WTC11 (cell line): ENCODE data around the gene FNDC1. TPM values are rescaled to one million over a fixed set of nuclear protein-coding genes. Genes with fewer than 3 reads are reported as not detected.

Experiments used
- ATAC-seq: fragments of 200-7000 bp; cut with Tn5 transposase; 2 replicates; pipeline ENCODE4 v1.10.0; 2021; ENCODE audit warnings: mild to moderate bottlenecking, moderate library complexity
- CTCF ChIA-PET: fragments of 300-600 bp; sonication (Branson Sonifier 250); formaldehyde crosslinking; loops from one replicate; lab custom pipeline; 2021; ENCODE audit warnings: antibody characterized with exemption; lab: Charles Lee
- POLR2A ChIA-PET: fragments of 350-600 bp; sonication (Branson Sonifier 250); formaldehyde crosslinking; loops from one replicate; lab custom pipeline; 2021; ENCODE audit warnings: antibody characterized with exemption; lab: Charles Lee
- DNase-seq: peaks from one replicate; pipeline ENCODE4 v3.0.0; 2021; ENCODE audit warnings: low spot score
- H3K27ac Mint-ChIP-seq: 2 replicates; pipeline ENCODE4 v1.8.0; 2021; ENCODE audit warnings: mixed read lengths
- H3K27me3 Mint-ChIP-seq: 2 replicates; pipeline ENCODE4 v1.8.0; 2021; ENCODE audit warnings: low read depth, mild to moderate bottlenecking, moderate library complexity, mixed read lengths
- H3K36me3 Mint-ChIP-seq: 2 replicates; pipeline ENCODE4 v1.8.0; 2021; ENCODE audit warnings: mixed read lengths
- H3K4me1 Mint-ChIP-seq: 2 replicates; pipeline ENCODE4 v1.8.0; 2022; ENCODE audit warnings: mixed read lengths
- H3K4me3 Mint-ChIP-seq: 2 replicates; pipeline ENCODE4 v1.8.0; 2021; ENCODE audit warnings: mild to moderate bottlenecking, moderate library complexity, mixed read lengths
- H3K9me3 Mint-ChIP-seq: 2 replicates; pipeline ENCODE4 v1.8.0; 2021; ENCODE audit warnings: mixed read lengths
- CBFB ChIP-seq: sonication (generic); formaldehyde crosslinking; IDR thresholded peaks from 2 replicates; pipeline ENCODE4 v1.8.1; 2022; ENCODE audit warnings: mild to moderate bottlenecking, low read depth, missing genetic modification reagents
- ESRRA ChIP-seq: sonication (generic); formaldehyde crosslinking; IDR thresholded peaks from 2 replicates; pipeline ENCODE4 v1.8.1; 2022; ENCODE audit warnings: mild to moderate bottlenecking, missing genetic modification reagents, borderline replicate concordance
- GABPB1 ChIP-seq: sonication (generic); formaldehyde crosslinking; IDR thresholded peaks from 2 replicates; pipeline ENCODE4 v1.8.1; 2023; ENCODE audit warnings: mild to moderate bottlenecking, missing genetic modification reagents
- HMGA2 ChIP-seq: fragments of 250-450 bp; sonication (Bioruptor Pico); IDR thresholded peaks from 2 replicates; pipeline ENCODE4 v1.4.0; 2021; ENCODE audit warnings: mild to moderate bottlenecking, moderate library complexity
- MXD4 ChIP-seq: fragments of 250-450 bp; sonication (Bioruptor Pico); IDR thresholded peaks from 2 replicates; pipeline ENCODE4 v1.8.0; 2021; ENCODE audit warnings: mild to moderate bottlenecking, moderate library complexity, borderline replicate concordance
- SOX15 ChIP-seq: fragments of 250-450 bp; sonication (Bioruptor Pico); IDR thresholded peaks from 2 replicates; pipeline ENCODE4 v1.9.0; 2021; ENCODE audit warnings: mild to moderate bottlenecking
- ZNF138 ChIP-seq: sonication (generic); formaldehyde crosslinking; conservative IDR thresholded peaks from 2 replicates; pipeline ENCODE4 v1.8.1; 2022; ENCODE audit warnings: mild to moderate bottlenecking, moderate library complexity, missing genetic modification reagents
- ZNF263 ChIP-seq: sonication (generic); formaldehyde crosslinking; IDR thresholded peaks from 2 replicates; pipeline ENCODE4 v1.8.1; 2022; ENCODE audit warnings: low read depth, mild to moderate bottlenecking, moderate library complexity, missing genetic modification reagents
- ZNF396 ChIP-seq: fragments of 250-450 bp; sonication (Bioruptor Pico); IDR thresholded peaks from 2 replicates; pipeline ENCODE4 v1.8.0; 2021; ENCODE audit warnings: mild to moderate bottlenecking, moderate library complexity, borderline replicate concordance
- total RNA-seq: library from RNA; stranded (reverse); gene quantifications from 3 replicates; pipeline ENCODE4 v1.2.3, GENCODE V29; 2021
- TF ChIP-seq, protein P1 (sequence below): sonication (generic); formaldehyde crosslinking; IDR thresholded peaks from 2 replicates; pipeline ENCODE4 v1.8.0; 2023; ENCODE audit warnings: missing genetic modification reagents
- TF ChIP-seq, protein P2 (sequence below): fragments of 250-450 bp; sonication (Bioruptor Pico); IDR thresholded peaks from 2 replicates; pipeline ENCODE4 v1.9.0; 2021; ENCODE audit warnings: mild to moderate bottlenecking, borderline replicate concordance
- TF ChIP-seq, protein P3 (sequence below): fragments of 250-450 bp; sonication (Bioruptor Pico); IDR thresholded peaks from 2 replicates; pipeline ENCODE4 v1.9.0; 2021; ENCODE audit warnings: moderate library complexity, mild to moderate bottlenecking, inconsistent platforms, borderline replicate concordance
- TF ChIP-seq, protein P4 (sequence below): fragments of 250-450 bp; sonication (Bioruptor Pico); IDR thresholded peaks from 2 replicates; pipeline ENCODE4 v1.9.0; 2021; ENCODE audit warnings: mild to moderate bottlenecking
- TF ChIP-seq, protein P5 (sequence below): fragments of 200-600 bp; IDR thresholded peaks from 2 replicates; pipeline ENCODE4 v1.8.0; 2022; ENCODE audit warnings: antibody characterized with exemption
- TF ChIP-seq, protein P6 (sequence below): sonication (generic); formaldehyde crosslinking; IDR thresholded peaks from 2 replicates; pipeline ENCODE4 v1.8.1; 2023; ENCODE audit warnings: mild to moderate bottlenecking, missing genetic modification reagents, moderate library complexity
- TF ChIP-seq, protein P7 (sequence below): sonication (generic); formaldehyde crosslinking; IDR thresholded peaks from 2 replicates; pipeline ENCODE4 v1.8.0; 2022; ENCODE audit warnings: missing genetic modification reagents

FNDC1 gene
- total RNA-seq, 1 experiment from 2014 or later = 0.44 TPM

DNA sequence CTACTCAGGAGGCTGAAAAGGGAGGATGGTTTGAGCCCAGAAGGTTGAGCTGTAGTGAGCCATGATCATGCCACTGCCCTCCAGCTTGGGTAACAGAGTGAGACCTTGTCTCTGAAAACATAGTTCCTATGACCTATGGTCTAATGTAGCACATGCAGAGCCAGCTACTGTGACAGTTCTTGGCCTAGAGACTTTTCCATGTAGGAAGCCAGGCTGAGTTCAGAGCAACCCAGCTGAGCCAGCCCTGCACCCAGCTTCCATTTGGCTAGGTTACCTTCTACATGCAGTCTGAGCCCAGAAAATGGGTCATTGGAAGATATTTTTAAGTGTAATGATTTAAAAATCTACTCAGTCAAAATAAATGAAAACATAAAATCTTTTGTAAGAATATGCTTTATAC lies 92.8 kb downstream of the FNDC1 start (continued):
- no peak for TF ChIP-seq ZNF396 (CRISPR knock-in tag)
- no peak for TF ChIP-seq GABPB1 (CRISPR knock-in tag)

DNA sequence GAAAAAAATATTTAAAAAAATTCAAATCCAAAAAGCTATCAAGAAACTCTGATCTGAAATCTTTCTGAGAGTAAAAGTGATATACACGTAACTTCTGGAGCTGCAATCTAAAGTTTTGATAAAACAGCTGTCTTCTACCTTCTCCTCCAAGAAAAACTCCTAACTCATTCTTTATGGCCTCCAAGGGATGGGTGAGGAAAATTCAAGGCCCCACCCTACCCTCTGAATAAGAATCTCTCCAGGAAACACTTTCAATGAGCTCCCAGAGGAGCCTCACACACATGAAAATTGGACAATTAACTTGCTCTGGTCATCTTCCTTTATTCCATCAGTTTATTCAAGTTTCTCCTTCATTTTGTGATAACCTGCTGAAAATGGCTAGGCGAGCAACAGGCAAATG lies 93.4 kb downstream of the FNDC1 start:
- no peak for ATAC-seq
- Mint-ChIP-seq H3K27me3 (peaks cover 6% of the 10 kb centered on the region; the same call in 1 of the 2 replicates), H3K36me3 (no peaks in the 10 kb centered on the region), H3K4me1 (no peaks in the 10 kb centered on the region), H3K9me3 (no peaks in the 10 kb centered on the region), H3K27ac (no peak overlapping the region), H3K4me3 (no peak overlapping the region)
- no peak for DNase-seq
- CTCF ChIA-PET = interaction anchor here (2.1 kb wide), 1 partner anchor 10 kb away, joined by 12 read pairs; no protein-coding TSS in a partner anchor
- POLR2A ChIA-PET = no interaction called here
- TF ChIP-seq HMGA2 (CRISPR knock-in tag) (no peak), ESRRA (no peak), ZNF138 (CRISPR knock-in tag) (no peak), CBFB (CRISPR knock-in tag) (no peak), SOX15 (CRISPR knock-in tag) (no peak), MXD4 (no peak), ZNF263 (CRISPR knock-in tag) (no peak)
- TF ChIP-seq, protein P1, sequence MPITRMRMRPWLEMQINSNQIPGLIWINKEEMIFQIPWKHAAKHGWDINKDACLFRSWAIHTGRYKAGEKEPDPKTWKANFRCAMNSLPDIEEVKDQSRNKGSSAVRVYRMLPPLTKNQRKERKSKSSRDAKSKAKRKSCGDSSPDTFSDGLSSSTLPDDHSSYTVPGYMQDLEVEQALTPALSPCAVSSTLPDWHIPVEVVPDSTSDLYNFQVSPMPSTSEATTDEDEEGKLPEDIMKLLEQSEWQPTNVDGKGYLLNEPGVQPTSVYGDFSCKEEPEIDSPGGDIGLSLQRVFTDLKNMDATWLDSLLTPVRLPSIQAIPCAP (CRISPR knock-in tag) = no peak
- TF ChIP-seq, protein P2, sequence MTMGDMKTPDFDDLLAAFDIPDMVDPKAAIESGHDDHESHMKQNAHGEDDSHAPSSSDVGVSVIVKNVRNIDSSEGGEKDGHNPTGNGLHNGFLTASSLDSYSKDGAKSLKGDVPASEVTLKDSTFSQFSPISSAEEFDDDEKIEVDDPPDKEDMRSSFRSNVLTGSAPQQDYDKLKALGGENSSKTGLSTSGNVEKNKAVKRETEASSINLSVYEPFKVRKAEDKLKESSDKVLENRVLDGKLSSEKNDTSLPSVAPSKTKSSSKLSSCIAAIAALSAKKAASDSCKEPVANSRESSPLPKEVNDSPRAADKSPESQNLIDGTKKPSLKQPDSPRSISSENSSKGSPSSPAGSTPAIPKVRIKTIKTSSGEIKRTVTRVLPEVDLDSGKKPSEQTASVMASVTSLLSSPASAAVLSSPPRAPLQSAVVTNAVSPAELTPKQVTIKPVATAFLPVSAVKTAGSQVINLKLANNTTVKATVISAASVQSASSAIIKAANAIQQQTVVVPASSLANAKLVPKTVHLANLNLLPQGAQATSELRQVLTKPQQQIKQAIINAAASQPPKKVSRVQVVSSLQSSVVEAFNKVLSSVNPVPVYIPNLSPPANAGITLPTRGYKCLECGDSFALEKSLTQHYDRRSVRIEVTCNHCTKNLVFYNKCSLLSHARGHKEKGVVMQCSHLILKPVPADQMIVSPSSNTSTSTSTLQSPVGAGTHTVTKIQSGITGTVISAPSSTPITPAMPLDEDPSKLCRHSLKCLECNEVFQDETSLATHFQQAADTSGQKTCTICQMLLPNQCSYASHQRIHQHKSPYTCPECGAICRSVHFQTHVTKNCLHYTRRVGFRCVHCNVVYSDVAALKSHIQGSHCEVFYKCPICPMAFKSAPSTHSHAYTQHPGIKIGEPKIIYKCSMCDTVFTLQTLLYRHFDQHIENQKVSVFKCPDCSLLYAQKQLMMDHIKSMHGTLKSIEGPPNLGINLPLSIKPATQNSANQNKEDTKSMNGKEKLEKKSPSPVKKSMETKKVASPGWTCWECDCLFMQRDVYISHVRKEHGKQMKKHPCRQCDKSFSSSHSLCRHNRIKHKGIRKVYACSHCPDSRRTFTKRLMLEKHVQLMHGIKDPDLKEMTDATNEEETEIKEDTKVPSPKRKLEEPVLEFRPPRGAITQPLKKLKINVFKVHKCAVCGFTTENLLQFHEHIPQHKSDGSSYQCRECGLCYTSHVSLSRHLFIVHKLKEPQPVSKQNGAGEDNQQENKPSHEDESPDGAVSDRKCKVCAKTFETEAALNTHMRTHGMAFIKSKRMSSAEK (CRISPR knock-in tag) = no peak
- TF ChIP-seq, protein P3, sequence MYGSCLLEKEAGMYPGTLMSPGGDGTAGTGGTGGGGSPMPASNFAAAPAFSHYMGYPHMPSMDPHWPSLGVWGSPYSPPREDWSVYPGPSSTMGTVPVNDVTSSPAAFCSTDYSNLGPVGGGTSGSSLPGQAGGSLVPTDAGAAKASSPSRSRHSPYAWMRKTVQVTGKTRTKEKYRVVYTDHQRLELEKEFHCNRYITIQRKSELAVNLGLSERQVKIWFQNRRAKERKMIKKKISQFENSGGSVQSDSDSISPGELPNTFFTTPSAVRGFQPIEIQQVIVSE (CRISPR knock-in tag) = no peak
- TF ChIP-seq, protein P4, sequence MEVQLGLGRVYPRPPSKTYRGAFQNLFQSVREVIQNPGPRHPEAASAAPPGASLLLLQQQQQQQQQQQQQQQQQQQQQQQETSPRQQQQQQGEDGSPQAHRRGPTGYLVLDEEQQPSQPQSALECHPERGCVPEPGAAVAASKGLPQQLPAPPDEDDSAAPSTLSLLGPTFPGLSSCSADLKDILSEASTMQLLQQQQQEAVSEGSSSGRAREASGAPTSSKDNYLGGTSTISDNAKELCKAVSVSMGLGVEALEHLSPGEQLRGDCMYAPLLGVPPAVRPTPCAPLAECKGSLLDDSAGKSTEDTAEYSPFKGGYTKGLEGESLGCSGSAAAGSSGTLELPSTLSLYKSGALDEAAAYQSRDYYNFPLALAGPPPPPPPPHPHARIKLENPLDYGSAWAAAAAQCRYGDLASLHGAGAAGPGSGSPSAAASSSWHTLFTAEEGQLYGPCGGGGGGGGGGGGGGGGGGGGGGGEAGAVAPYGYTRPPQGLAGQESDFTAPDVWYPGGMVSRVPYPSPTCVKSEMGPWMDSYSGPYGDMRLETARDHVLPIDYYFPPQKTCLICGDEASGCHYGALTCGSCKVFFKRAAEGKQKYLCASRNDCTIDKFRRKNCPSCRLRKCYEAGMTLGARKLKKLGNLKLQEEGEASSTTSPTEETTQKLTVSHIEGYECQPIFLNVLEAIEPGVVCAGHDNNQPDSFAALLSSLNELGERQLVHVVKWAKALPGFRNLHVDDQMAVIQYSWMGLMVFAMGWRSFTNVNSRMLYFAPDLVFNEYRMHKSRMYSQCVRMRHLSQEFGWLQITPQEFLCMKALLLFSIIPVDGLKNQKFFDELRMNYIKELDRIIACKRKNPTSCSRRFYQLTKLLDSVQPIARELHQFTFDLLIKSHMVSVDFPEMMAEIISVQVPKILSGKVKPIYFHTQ = no peak
- TF ChIP-seq, protein P5, sequence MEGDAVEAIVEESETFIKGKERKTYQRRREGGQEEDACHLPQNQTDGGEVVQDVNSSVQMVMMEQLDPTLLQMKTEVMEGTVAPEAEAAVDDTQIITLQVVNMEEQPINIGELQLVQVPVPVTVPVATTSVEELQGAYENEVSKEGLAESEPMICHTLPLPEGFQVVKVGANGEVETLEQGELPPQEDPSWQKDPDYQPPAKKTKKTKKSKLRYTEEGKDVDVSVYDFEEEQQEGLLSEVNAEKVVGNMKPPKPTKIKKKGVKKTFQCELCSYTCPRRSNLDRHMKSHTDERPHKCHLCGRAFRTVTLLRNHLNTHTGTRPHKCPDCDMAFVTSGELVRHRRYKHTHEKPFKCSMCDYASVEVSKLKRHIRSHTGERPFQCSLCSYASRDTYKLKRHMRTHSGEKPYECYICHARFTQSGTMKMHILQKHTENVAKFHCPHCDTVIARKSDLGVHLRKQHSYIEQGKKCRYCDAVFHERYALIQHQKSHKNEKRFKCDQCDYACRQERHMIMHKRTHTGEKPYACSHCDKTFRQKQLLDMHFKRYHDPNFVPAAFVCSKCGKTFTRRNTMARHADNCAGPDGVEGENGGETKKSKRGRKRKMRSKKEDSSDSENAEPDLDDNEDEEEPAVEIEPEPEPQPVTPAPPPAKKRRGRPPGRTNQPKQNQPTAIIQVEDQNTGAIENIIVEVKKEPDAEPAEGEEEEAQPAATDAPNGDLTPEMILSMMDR = no peak
- TF ChIP-seq, protein P6, sequence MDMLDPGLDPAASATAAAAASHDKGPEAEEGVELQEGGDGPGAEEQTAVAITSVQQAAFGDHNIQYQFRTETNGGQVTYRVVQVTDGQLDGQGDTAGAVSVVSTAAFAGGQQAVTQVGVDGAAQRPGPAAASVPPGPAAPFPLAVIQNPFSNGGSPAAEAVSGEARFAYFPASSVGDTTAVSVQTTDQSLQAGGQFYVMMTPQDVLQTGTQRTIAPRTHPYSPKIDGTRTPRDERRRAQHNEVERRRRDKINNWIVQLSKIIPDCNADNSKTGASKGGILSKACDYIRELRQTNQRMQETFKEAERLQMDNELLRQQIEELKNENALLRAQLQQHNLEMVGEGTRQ = no peak
- TF ChIP-seq, protein P7, sequence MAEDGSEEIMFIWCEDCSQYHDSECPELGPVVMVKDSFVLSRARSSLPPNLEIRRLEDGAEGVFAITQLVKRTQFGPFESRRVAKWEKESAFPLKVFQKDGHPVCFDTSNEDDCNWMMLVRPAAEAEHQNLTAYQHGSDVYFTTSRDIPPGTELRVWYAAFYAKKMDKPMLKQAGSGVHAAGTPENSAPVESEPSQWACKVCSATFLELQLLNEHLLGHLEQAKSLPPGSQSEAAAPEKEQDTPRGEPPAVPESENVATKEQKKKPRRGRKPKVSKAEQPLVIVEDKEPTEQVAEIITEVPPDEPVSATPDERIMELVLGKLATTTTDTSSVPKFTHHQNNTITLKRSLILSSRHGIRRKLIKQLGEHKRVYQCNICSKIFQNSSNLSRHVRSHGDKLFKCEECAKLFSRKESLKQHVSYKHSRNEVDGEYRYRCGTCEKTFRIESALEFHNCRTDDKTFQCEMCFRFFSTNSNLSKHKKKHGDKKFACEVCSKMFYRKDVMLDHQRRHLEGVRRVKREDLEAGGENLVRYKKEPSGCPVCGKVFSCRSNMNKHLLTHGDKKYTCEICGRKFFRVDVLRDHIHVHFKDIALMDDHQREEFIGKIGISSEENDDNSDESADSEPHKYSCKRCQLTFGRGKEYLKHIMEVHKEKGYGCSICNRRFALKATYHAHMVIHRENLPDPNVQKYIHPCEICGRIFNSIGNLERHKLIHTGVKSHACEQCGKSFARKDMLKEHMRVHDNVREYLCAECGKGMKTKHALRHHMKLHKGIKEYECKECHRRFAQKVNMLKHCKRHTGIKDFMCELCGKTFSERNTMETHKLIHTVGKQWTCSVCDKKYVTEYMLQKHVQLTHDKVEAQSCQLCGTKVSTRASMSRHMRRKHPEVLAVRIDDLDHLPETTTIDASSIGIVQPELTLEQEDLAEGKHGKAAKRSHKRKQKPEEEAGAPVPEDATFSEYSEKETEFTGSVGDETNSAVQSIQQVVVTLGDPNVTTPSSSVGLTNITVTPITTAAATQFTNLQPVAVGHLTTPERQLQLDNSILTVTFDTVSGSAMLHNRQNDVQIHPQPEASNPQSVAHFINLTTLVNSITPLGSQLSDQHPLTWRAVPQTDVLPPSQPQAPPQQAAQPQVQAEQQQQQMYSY (CRISPR knock-in tag) = no peak
